HG02970 (cell line): ENCODE data around the gene OVCA2.

Experiments used
- ATAC-seq: cut with Tn5 transposase; IDR thresholded peaks from one replicate; pipeline ENCODE4 v1.9.1; 2021; ENCODE audit warnings: mild to moderate bottlenecking, moderate library complexity, moderate number of reproducible peaks; ENCODE audit not compliant: unreplicated experiment, low FRiP score

The OVCA2 gene

GRCh38 chr17:2062571-2063183 is 20.9 kb downstream of the OVCA2 start:
- ATAC-seq: no peak

- no peak for ATAC-seq
Observed at GRCh38 chr17:2063261-2064146, 21.7 kb downstream of the OVCA2 start.

GRCh38 chr17:2064147-2064489 is 22.3 kb downstream of the OVCA2 start:
- ATAC-seq: no peak

GRCh38 chr17:2064520-2064971 is 22.7 kb downstream of the OVCA2 start:
- ATAC-seq: no peak

GRCh38 chr17:2064980-2065785 is 23.4 kb downstream of the OVCA2 start:
- no peak for ATAC-seq

GRCh38 chr17:2065949-2066400 is 24.2 kb downstream of the OVCA2 start:
- ATAC-seq: no peak

- ATAC-seq: no peak
Observed at GRCh38 chr17:2067048-2067561, 25.3 kb downstream of the OVCA2 start.

- no peak for ATAC-seq
Observed at GRCh38 chr17:2067608-2068024, 25.8 kb downstream of the OVCA2 start.

- no peak for ATAC-seq
Observed at GRCh38 chr17:2068031-2068518, 26.3 kb downstream of the OVCA2 start.

GRCh38 chr17:2068519-2069051 is 26.8 kb downstream of the OVCA2 start:
- no peak for ATAC-seq

DNA sequence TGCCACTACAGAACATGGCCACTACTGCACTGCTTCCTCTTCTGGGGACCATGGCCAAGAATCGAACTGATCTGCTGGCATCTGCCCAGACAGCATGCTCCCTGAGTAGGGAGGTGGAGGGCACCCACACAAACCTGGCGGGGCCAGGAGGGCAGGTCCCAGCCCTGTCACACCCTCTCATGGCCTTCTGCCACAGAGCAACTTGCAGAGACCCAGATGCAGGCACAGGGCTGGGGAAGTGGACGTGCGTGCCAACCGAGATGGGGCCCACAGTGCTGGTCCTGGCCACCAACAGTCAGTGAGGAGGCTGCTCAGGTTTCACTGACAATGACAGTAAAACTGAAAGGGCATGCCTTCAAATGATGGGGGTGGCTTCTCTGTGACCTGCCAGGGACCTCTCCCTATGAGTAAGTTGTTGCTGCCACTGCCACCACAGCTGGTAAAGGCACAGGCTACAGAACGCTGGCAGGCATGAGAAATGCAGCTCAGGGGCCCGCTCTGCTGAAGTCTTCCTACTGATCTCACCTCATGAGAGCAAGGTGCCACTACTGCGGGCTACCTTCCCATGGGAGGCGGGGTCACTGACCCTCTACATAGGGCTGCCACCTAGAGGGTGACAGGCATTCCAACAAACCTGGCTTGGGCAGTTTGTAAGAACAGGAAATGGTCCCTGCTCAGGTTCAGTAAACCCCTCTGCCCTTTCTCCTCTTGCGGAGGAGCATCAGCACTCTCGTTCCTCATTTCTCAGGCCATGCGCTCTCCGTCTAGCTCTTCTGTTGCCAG is 28.6 kb downstream of the OVCA2 start:
- ATAC-seq: peak; percentile 73

DNA sequence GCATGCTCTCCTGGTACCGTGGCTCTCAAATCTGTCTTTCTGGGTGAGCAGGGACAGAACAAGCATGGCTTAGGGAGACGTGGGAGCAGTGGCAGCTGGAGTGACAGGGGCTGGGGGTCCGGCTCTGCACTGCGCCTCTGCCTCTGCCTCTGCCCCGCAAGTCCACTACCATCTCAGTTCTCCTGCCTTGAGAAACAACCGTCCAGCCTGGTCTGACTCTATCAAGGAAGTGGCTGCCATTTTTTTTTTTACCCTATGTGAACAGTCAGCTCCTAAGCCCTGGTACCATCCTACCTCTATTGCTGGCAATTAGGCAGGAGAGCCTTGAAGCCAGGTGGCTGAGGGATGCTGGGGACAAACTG is 29.2 kb downstream of the OVCA2 start:
- ATAC-seq: no peak

- ATAC-seq: no peak
Observed at GRCh38 chr17:2071455-2072281, 29.8 kb downstream of the OVCA2 start.

DNA sequence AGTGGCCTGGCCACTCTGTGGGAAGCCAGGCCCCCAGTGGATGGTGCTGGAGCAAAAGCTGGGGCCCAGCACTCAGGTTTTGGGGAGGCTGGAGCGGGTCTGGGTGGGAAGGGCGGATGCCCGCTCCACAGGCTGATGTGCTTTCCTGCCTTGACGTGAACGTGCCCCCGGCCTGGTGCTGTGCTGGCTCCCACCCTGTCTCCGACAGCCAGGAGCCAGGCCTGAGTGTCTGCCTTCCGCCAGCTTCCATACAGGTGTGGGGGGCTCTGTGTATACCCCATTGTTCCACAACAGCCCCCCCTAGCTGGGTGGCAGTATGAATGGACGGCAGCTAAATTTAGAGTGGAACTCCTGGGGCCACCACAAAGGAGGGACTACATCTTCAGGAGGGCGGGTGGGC is 33.1 kb downstream of the OVCA2 start:
- no peak for ATAC-seq

- ATAC-seq: no peak
Observed at GRCh38 chr17:2075336-2076086, 33.7 kb downstream of the OVCA2 start.

GRCh38 chr17:2076087-2076984 is 34.5 kb downstream of the OVCA2 start:
- no peak for ATAC-seq

DNA sequence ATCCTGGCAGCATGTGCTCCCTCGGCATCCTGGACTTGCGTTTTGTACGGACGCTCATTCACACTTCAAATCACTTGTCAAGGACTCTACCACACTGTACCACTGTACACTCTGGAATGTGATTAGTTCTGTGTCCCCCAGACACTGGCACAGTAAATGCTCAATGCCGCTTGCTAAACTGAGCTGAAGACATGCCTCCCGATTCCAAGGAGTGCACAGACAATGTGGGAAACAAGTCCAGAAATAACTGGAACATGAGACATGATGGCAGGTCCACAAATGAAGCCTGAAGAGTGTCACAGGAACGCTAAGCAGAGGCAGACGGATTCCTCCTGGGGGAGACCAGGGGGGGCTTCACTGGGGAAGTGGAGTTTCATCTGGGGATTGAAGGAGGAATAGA is 35.2 kb downstream of the OVCA2 start:
- ATAC-seq: no peak
